Activated CD4-positive, alpha-beta T cell treated with anti-CD3 and anti-CD28 coated beads, Interleukin-2, amount 10 ng/mL, durations not matched to agents 24 days and 14 days (primary cell): ENCODE results near the gene PSMG4. TPM values are rescaled to one million over a fixed set of nuclear protein-coding genes. Genes with fewer than 3 reads are reported as not detected.

Experiments used
- DNase-seq: peaks from one replicate; pipeline ENCODE4 v3.0.0; 2022
- H3K27ac Mint-ChIP-seq: one replicate; pipeline ENCODE4 v1.8.0; 2022; ENCODE audit warnings: mild to moderate bottlenecking, mixed read lengths
- H3K27me3 Mint-ChIP-seq: one replicate; pipeline ENCODE4 v1.8.0; 2022; ENCODE audit warnings: mixed read lengths
- H3K36me3 Mint-ChIP-seq: one replicate; pipeline ENCODE4 v1.8.0; 2022; ENCODE audit warnings: low read depth, mild to moderate bottlenecking, mixed read lengths
- H3K4me1 Mint-ChIP-seq: one replicate; pipeline ENCODE4 v1.8.0; 2021; ENCODE audit warnings: mixed read lengths
- H3K4me3 Mint-ChIP-seq: one replicate; pipeline ENCODE4 v1.8.0; 2022; ENCODE audit warnings: mild to moderate bottlenecking, moderate library complexity, mixed read lengths
- H3K9me3 Mint-ChIP-seq: one replicate; pipeline ENCODE4 v1.8.0; 2021; ENCODE audit warnings: mixed read lengths
- intact Hi-C: fragments of 100-400 bp; cut with micrococcal nuclease; formaldehyde crosslinking; loops from one replicate; pipeline ENCODE4 v1.15.1; 2023
- total RNA-seq: library from RNA; stranded (reverse); gene quantifications from 2 replicates; pipeline ENCODE4 v1.2.3, GENCODE V29; 2022

Gene PSMG4
- total RNA-seq, 1 donor from 2014 or later: 35.6 TPM

GRCh38 chr6:3250231-3250675 is 8.5 kb upstream of the PSMG4 start:
- Mint-ChIP-seq H3K9me3 (no peaks in the 10 kb centered on the region), H3K4me3 (no peak overlapping the region), H3K27ac (no peak overlapping the region), H3K36me3 (no peaks in the 10 kb centered on the region), H3K27me3 (peaks cover 40% of the 10 kb centered on the region), H3K4me1 (peaks cover 6% of the 10 kb centered on the region)
- intact Hi-C loops: loop anchor here (2.0 to 10.0 kb wide), 2 partner anchors 19 to 765 kb away; no protein-coding TSS in a partner anchor
- DNase-seq: no peak

- intact Hi-C loops: loop anchor here (1.0 to 10.0 kb wide), 3 partner anchors 21 to 763 kb away; no protein-coding TSS in a partner anchor
Observed at GRCh38 chr6:3251462-3252314, 7.1 kb upstream of the PSMG4 start.

GRCh38 chr6:3252369-3252768 is 6.4 kb upstream of the PSMG4 start:
- Mint-ChIP-seq H3K27me3 (peaks cover 45% of the 10 kb centered on the region), H3K36me3 (no peaks in the 10 kb centered on the region), H3K27ac (no peak overlapping the region), H3K4me1 (peaks cover 6% of the 10 kb centered on the region), H3K4me3 (no peak overlapping the region), H3K9me3 (no peaks in the 10 kb centered on the region)
- intact Hi-C loops: loop anchor here (10.0 kb wide), 1 partner anchor 762 kb away; no protein-coding TSS in a partner anchor
- DNase-seq: peak; percentile 57

More at GRCh38 chr6:3251462-3252314, 7.1 kb upstream of the PSMG4 start:
- Mint-ChIP-seq H3K36me3 (no peaks in the 10 kb centered on the region), H3K4me3 (peak overlapping the region; percentile 24), H3K27ac (no peak overlapping the region), H3K27me3 (peaks cover 43% of the 10 kb centered on the region), H3K9me3 (no peaks in the 10 kb centered on the region), H3K4me1 (peaks cover 6% of the 10 kb centered on the region)
- peak; percentile 95 for DNase-seq

GRCh38 chr6:3252861-3253596 is 5.7 kb upstream of the PSMG4 start:
- intact Hi-C loops: loop anchor here (10.0 kb wide), 1 partner anchor 762 kb away; no protein-coding TSS in a partner anchor
- Mint-ChIP-seq H3K27me3 (peaks cover 42% of the 10 kb centered on the region), H3K4me3 (no peak overlapping the region), H3K4me1 (peaks cover 6% of the 10 kb centered on the region), H3K9me3 (no peaks in the 10 kb centered on the region), H3K27ac (no peak overlapping the region), H3K36me3 (no peaks in the 10 kb centered on the region)
- peak; percentile 56 for DNase-seq

- no peak overlapping the region for H3K27ac Mint-ChIP-seq
- H3K4me1 Mint-ChIP-seq: peaks cover 6% of the 10 kb centered on the region
- H3K27me3 Mint-ChIP-seq: peaks cover 36% of the 10 kb centered on the region
- no peaks in the 10 kb centered on the region for H3K9me3 Mint-ChIP-seq
- no peak overlapping the region for H3K4me3 Mint-ChIP-seq
- H3K36me3 Mint-ChIP-seq: no peaks in the 10 kb centered on the region
- no peak for DNase-seq
- intact Hi-C loops: loop anchor here (10.0 kb wide), 1 partner anchor 761 kb away; no protein-coding TSS in a partner anchor
Observed at GRCh38 chr6:3253597-3253961, 5.2 kb upstream of the PSMG4 start.

GRCh38 chr6:3258201-3258600 is 546 bp upstream of the PSMG4 start:
- DNase-seq: no peak
- H3K4me1 Mint-ChIP-seq: peaks cover 29% of the 10 kb centered on the region
- H3K36me3 Mint-ChIP-seq: peaks cover 23% of the 10 kb centered on the region
- H3K4me3 Mint-ChIP-seq: peak overlapping the region; percentile 72
- H3K9me3 Mint-ChIP-seq: no peaks in the 10 kb centered on the region
- intact Hi-C loops: loop anchor here (1.0 to 10.0 kb wide), 8 partner anchors 49 to 879 kb away; partner anchors contain the start of genes BPHL, ECI2, NQO2 and WRNIP1
- peaks cover 19% of the 10 kb centered on the region for H3K27me3 Mint-ChIP-seq
- no peak overlapping the region for H3K27ac Mint-ChIP-seq

GRCh38 chr6:3259491-3259958 is 778 bp downstream of the PSMG4 start:
- Mint-ChIP-seq H3K27me3 (peaks cover 17% of the 10 kb centered on the region), H3K4me3 (peak overlapping the region; percentile 96), H3K27ac (peak overlapping the region; percentile 98), H3K9me3 (no peaks in the 10 kb centered on the region), H3K36me3 (peaks cover 35% of the 10 kb centered on the region), H3K4me1 (peaks cover 37% of the 10 kb centered on the region)
- DNase-seq: peak; percentile 81
- intact Hi-C loops: loop anchor here (1.0 to 10.0 kb wide), 8 partner anchors 51 to 878 kb away; partner anchors contain the start of genes ECI2, NQO2, RIPK1 and WRNIP1

- Mint-ChIP-seq H3K27ac (no peak overlapping the region), H3K9me3 (no peaks in the 10 kb centered on the region), H3K4me3 (peak overlapping the region; percentile 96), H3K36me3 (peaks cover 41% of the 10 kb centered on the region), H3K4me1 (peaks cover 37% of the 10 kb centered on the region), H3K27me3 (peaks cover 14% of the 10 kb centered on the region)
- no peak for DNase-seq
- intact Hi-C loops: no loop called here
Observed at GRCh38 chr6:3260296-3260695, 1.5 kb downstream of the PSMG4 start.

GRCh38 chr6:3260772-3261517 is 2.2 kb downstream of the PSMG4 start:
- DNase-seq: no peak
- Mint-ChIP-seq H3K27ac (peak overlapping the region; percentile 55), H3K36me3 (peaks cover 41% of the 10 kb centered on the region), H3K4me3 (peak overlapping the region; percentile 96), H3K9me3 (no peaks in the 10 kb centered on the region), H3K4me1 (peaks cover 37% of the 10 kb centered on the region), H3K27me3 (peaks cover 11% of the 10 kb centered on the region)
- intact Hi-C loops: no loop called here

- H3K4me1 Mint-ChIP-seq: peaks cover 37% of the 10 kb centered on the region
- peaks cover 10% of the 10 kb centered on the region for H3K27me3 Mint-ChIP-seq
- DNase-seq: no peak
- intact Hi-C loops: no loop called here
- no peaks in the 10 kb centered on the region for H3K9me3 Mint-ChIP-seq
- H3K27ac Mint-ChIP-seq: no peak overlapping the region
- peaks cover 44% of the 10 kb centered on the region for H3K36me3 Mint-ChIP-seq
- H3K4me3 Mint-ChIP-seq: peak overlapping the region; percentile 96
Observed at GRCh38 chr6:3261518-3261820, 2.7 kb downstream of the PSMG4 start.

- DNase-seq: no peak
- peaks cover 5% of the 10 kb centered on the region for H3K27me3 Mint-ChIP-seq
- intact Hi-C loops: no loop called here
- H3K27ac Mint-ChIP-seq: no peak overlapping the region
- H3K4me1 Mint-ChIP-seq: peaks cover 37% of the 10 kb centered on the region
- no peaks in the 10 kb centered on the region for H3K9me3 Mint-ChIP-seq
- peak overlapping the region; percentile 96 for H3K4me3 Mint-ChIP-seq
- H3K36me3 Mint-ChIP-seq: peaks cover 46% of the 10 kb centered on the region
Observed at GRCh38 chr6:3261921-3262320, 3.2 kb downstream of the PSMG4 start.

GRCh38 chr6:3263096-3263495 is 4.3 kb downstream of the PSMG4 start:
- Mint-ChIP-seq H3K27ac (no peak overlapping the region), H3K9me3 (no peaks in the 10 kb centered on the region), H3K27me3 (no peaks in the 10 kb centered on the region), H3K4me3 (no peak overlapping the region), H3K4me1 (peaks cover 37% of the 10 kb centered on the region), H3K36me3 (peaks cover 51% of the 10 kb centered on the region)
- intact Hi-C loops: no loop called here
- DNase-seq: no peak

- Mint-ChIP-seq H3K27ac (no peak overlapping the region), H3K4me1 (peaks cover 37% of the 10 kb centered on the region), H3K36me3 (peaks cover 61% of the 10 kb centered on the region), H3K9me3 (no peaks in the 10 kb centered on the region), H3K27me3 (no peaks in the 10 kb centered on the region), H3K4me3 (no peak overlapping the region)
- DNase-seq: no peak
- intact Hi-C loops: no loop called here
Observed at GRCh38 chr6:3264356-3264755, 5.6 kb downstream of the PSMG4 start.
